K562 (cell line): ENCODE results near the gene P4HB. TPM values are rescaled to one million over a fixed set of nuclear protein-coding genes. Genes with fewer than 3 reads are reported as not detected.

ENCODE experiments used
- E2F6 ChIP-seq, 2 experiments: IDR thresholded peaks; 2 replicates each; pipeline ENCODE4 v1.6.1; 2011; ENCODE audit warnings: borderline replicate concordance in 1 of 2, control low read depth in 1 of 2, low read depth in 1 of 2, low read length in 1 of 2, mild to moderate bottlenecking in 1 of 2, mixed read lengths in 1 of 2, moderate library complexity in 1 of 2; ENCODE audit not compliant: insufficient read depth in 1 of 2, insufficient read length in 1 of 2, poor library complexity in 1 of 2, severe bottlenecking in 1 of 2; ENCODE audit errors: extremely low read depth in 1 of 2
- HMG20B ChIP-seq: fragments of 250-450 bp; sonication (Bioruptor Pico); IDR thresholded peaks from 2 replicates; pipeline ENCODE4 v1.5.0; 2021; ENCODE audit warnings: mild to moderate bottlenecking
- KAT7 ChIP-seq: sonication (generic); formaldehyde crosslinking; IDR thresholded peaks from 2 replicates; pipeline ENCODE4 v1.8.0; 2022; ENCODE audit warnings: missing genetic modification reagents, mild to moderate bottlenecking, borderline replicate concordance
- L3MBTL2 ChIP-seq: fragments of 450-650 bp; IDR thresholded peaks from 2 replicates; pipeline ENCODE4 v1.6.1; 2016; ENCODE audit warnings: mild to moderate bottlenecking, moderate library complexity
- NCOR1 ChIP-seq: fragments of 450-650 bp; IDR thresholded peaks from 2 replicates; pipeline ENCODE4 v1.6.1; 2016; ENCODE audit warnings: mild to moderate bottlenecking, moderate library complexity
- PML ChIP-seq: IDR thresholded peaks from 2 replicates; pipeline ENCODE4 v1.6.1; 2012; ENCODE audit warnings: low read length, inconsistent platforms
- RBBP5 ChIP-seq: fragments of 200-600 bp; sonication (generic); IDR thresholded peaks from 2 replicates; pipeline ENCODE4 v1.6.1; 2012; ENCODE audit warnings: borderline replicate concordance, mild to moderate bottlenecking, low read length, control low read depth, inconsistent platforms; ENCODE audit not compliant: insufficient read depth, poor library complexity, severe bottlenecking
- RNF219 ChIP-seq: fragments of 250-450 bp; sonication (Bioruptor Pico); IDR thresholded peaks from 2 replicates; pipeline ENCODE4 v1.5.0; 2022; ENCODE audit warnings: mild to moderate bottlenecking
- SIN3A ChIP-seq, 2 experiments: fragments of 150-350 bp in 1 of 2; IDR thresholded peaks; 2 replicates each; pipeline ENCODE4 v1.6.1; 2011 to 2016; ENCODE audit warnings: borderline replicate concordance in 2 of 2, low read depth in 2 of 2, low read length in 2 of 2, mild to moderate bottlenecking in 2 of 2, moderate library complexity in 2 of 2; ENCODE audit not compliant: control insufficient read depth in 1 of 2
- ZFX ChIP-seq: sonication (generic); formaldehyde crosslinking; IDR thresholded peaks from 2 replicates; pipeline ENCODE4 v1.8.0; 2022; ENCODE audit warnings: mild to moderate bottlenecking, missing genetic modification reagents, moderate library complexity
- ZNF316 ChIP-seq: fragments of 450-650 bp; IDR thresholded peaks from 2 replicates; pipeline ENCODE4 v1.6.1; 2016
- ZNF431 ChIP-seq: sonication (generic); formaldehyde crosslinking; IDR thresholded peaks from 2 replicates; pipeline ENCODE4 v1.8.0; 2022; ENCODE audit warnings: mild to moderate bottlenecking, missing genetic modification reagents
- ZNF436 ChIP-seq: fragments of 250-450, 450-650 bp; sonication (Bioruptor Pico); formaldehyde crosslinking; IDR thresholded peaks from 2 replicates; pipeline ENCODE4 v1.7.0; 2020; ENCODE audit warnings: mild to moderate bottlenecking
- ZNF764 ChIP-seq: fragments of 250-450 bp; sonication (Bioruptor Pico); IDR thresholded peaks from 2 replicates; pipeline ENCODE4 v1.4.0; 2020; ENCODE audit warnings: low read depth, mild to moderate bottlenecking, moderate library complexity
- ZNF77 ChIP-seq: fragments of 250-450 bp; sonication (Bioruptor Pico); IDR thresholded peaks from 2 replicates; pipeline ENCODE4 v1.5.0; 2020
- polyA plus RNA-seq, 8 experiments: library from polyadenylated mRNA; depleted of rRNA in 4 of 8; stranded (reverse) in 5 of 8; unstranded in 3 of 8; fragments of >200 nt; fragmentation: Nextera tagmentation in 2 of 8; fragmentation: Illumina TruSeq in 1 of 8; extraction: Ambion mirVana in 2 of 8; extraction: Trizol in 1 of 8; gene quantifications; 2 replicates each; pipeline versions ENCODE4 v1.2.1 to v1.2.3, GENCODE V29; 2011 to 2014; ENCODE audit warnings: inconsistent platforms in 1 of 8, missing spikeins in 1 of 8
- total RNA-seq, 7 experiments: library from RNA; depleted of rRNA in 6 of 7; stranded (reverse); fragments of >200 nt in 6 of 7; fragmentation: Illumina TruSeq in 2 of 7; extraction: Trizol in 2 of 7; gene quantifications; 2 replicates each; pipeline versions ENCODE4 v1.2.1 to v1.2.3, GENCODE V29; 2011 to 2021; ENCODE audit warnings: low replicate concordance in 1 of 7
- TF ChIP-seq, protein P1 (sequence below), 3 experiments: fragments of 200-800 bp in 1 of 3; fragments of 250-450 bp in 1 of 3; fragments of 450-650 bp in 1 of 3; sonication (Bioruptor Pico) in 1 of 3; sonication (Bioruptor generic) in 1 of 3; formaldehyde crosslinking in 1 of 3; IDR thresholded peaks; 2 replicates each; pipeline versions ENCODE4 v1.6.1 to v1.8.0; 2016 to 2022; ENCODE audit warnings: mild to moderate bottlenecking in 2 of 3, missing genetic modification characterization in 2 of 3, missing compliant biosample characterization in 1 of 3, moderate library complexity in 1 of 3

The P4HB gene
- total and polyA plus RNA-seq, 9 of the 15 experiments (the other 6 are each of a cell fraction or from before 2014, with no cell fraction given), result 4.4 to 645 (median 325) TPM

DNA sequence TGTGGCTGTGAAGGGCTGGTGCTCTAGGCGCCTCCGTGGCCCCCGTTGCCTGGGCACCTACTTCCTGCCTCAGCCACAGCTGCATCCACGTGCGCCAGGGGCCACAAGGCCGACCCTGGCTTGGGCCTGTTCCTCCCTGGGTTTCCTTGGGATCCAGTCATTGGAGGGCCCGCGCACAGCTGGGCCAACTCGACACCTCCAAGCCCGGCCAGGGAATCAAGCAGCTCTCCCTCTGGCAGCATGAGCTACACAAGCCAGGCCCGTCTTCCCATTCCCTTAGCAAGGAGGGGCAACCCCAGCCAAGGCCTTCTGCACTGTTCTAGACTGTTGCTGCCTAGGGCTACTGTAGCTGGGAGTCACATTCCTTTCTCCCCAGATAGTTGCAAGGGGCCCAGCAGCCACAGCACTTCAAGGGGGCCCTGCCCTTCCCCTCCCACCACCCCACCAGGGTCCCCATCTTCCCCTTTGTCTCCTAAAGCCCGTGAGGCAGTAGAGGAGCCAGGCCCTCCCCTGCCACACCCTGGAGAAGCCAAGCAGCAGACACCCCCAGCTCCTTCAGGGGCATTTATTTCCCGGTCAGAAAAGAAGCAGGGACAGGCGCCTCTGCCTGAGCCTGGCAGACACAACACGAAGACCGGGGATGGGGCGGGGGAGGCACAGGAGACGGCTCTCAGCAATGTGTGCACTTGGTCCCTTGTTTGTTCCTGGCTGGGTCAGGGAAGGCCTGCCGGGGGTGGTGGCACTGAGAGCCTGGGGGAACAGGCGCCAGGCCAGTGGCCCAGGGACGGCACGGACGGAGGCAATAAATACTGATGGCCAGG is 7.0 kb upstream of the P4HB start (continued):
- TF ChIP-seq ZNF436 (CRISPR knock-in tag), result peak; percentile 71; the same call in 1 of the 2 replicates
- peak; percentile 12 for TF ChIP-seq RBBP5
- TF ChIP-seq L3MBTL2, result no peak
- 0 out of 2 replicates have a peak, but pooled peaks have one; percentile 49 for TF ChIP-seq HMG20B (CRISPR knock-in tag)
- no peak for TF ChIP-seq ZNF316
- TF ChIP-seq NCOR1, result peak; percentile 30
- 0 out of 4 replicates have a peak, but pooled peaks of 1 of the 2 experiments have one; percentile 2 for TF ChIP-seq SIN3A (IDR thresholded peaks at IDR 0.05; ENCODE audit: borderline replicate concordance in 2 of 2, control insufficient read depth in 1 of 2, low read depth in 2 of 2, low read length in 2 of 2)
- no peak for TF ChIP-seq KAT7 (CRISPR knock-in tag)
- TF ChIP-seq ZNF431 (CRISPR knock-in tag), result no peak
- TF ChIP-seq RNF219 (CRISPR knock-in tag), result peak; percentile 43; the same call in 1 of the 2 replicates
- peak; percentile 41 for TF ChIP-seq PML
- TF ChIP-seq ZNF764 (CRISPR knock-in tag), result peak; percentile 43; the same call in 1 of the 2 replicates
- peak in 1 of 2 experiments; percentile 19 for TF ChIP-seq E2F6 (IDR thresholded peaks at IDR 0.05; ENCODE audit: borderline replicate concordance in 1 of 2, extremely low read depth in 1 of 2, insufficient read depth in 1 of 2, insufficient read length in 1 of 2, low read depth in 1 of 2, low read length in 1 of 2, poor library complexity in 1 of 2, severe bottlenecking in 1 of 2)
- TF ChIP-seq ZNF77, result peak; percentile 56; the same call in 1 of the 2 replicates
- TF ChIP-seq ZFX (CRISPR knock-in tag), result 0 out of 2 replicates have a peak, but pooled peaks have one; percentile 24
- TF ChIP-seq, protein P1, sequence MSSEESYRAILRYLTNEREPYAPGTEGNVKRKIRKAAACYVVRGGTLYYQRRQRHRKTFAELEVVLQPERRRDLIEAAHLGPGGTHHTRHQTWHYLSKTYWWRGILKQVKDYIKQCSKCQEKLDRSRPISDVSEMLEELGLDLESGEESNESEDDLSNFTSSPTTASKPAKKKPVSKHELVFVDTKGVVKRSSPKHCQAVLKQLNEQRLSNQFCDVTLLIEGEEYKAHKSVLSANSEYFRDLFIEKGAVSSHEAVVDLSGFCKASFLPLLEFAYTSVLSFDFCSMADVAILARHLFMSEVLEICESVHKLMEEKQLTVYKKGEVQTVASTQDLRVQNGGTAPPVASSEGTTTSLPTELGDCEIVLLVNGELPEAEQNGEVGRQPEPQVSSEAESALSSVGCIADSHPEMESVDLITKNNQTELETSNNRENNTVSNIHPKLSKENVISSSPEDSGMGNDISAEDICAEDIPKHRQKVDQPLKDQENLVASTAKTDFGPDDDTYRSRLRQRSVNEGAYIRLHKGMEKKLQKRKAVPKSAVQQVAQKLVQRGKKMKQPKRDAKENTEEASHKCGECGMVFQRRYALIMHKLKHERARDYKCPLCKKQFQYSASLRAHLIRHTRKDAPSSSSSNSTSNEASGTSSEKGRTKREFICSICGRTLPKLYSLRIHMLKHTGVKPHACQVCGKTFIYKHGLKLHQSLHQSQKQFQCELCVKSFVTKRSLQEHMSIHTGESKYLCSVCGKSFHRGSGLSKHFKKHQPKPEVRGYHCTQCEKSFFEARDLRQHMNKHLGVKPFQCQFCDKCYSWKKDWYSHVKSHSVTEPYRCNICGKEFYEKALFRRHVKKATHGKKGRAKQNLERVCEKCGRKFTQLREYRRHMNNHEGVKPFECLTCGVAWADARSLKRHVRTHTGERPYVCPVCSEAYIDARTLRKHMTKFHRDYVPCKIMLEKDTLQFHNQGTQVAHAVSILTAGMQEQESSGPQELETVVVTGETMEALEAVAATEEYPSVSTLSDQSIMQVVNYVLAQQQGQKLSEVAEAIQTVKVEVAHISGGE (CRISPR knock-in tag; IDR thresholded peaks at IDR 0.05), result no peak
